Keratinocyte (primary cell): ENCODE measurements around the gene GDNF. TPM values are rescaled to one million over a fixed set of nuclear protein-coding genes. Genes with fewer than 3 reads are reported as not detected.

Experiments
- DNase-seq: peaks from one replicate; pipeline ENCODE4 v3.0.0-alpha.2; 2011; ENCODE audit warnings: low read depth, missing footprints, low spot score
- FAIRE-seq: peaks from 2 replicates; lab custom pipeline; 2011; peaks lifted over from hg19 to GRCh38; lab: Jason Lieb, UNC
- H2AFZ ChIP-seq: 2 replicates; pipeline ENCODE4 v1.6.0; 2012; ENCODE audit warnings: low read length, control low read depth, inconsistent platforms; ENCODE audit not compliant: control insufficient read depth
- H3K27ac ChIP-seq: 2 replicates; pipeline ENCODE4 v1.5.1; 2011; ENCODE audit warnings: low read length; ENCODE audit not compliant: control insufficient read depth, insufficient read depth
- H3K27me3 ChIP-seq: 3 replicates; pipeline ENCODE4 v1.6.0; 2011; ENCODE audit warnings: low read length; ENCODE audit not compliant: control insufficient read depth, insufficient read depth; ENCODE audit errors: extremely low read depth
- H3K36me3 ChIP-seq, 2 experiments: 2 replicates in 1 of 2; 3 replicates in 1 of 2; pipeline ENCODE4 v1.5.1; 2011; ENCODE audit warnings: low read length in 2 of 2, mild to moderate bottlenecking in 1 of 2; ENCODE audit not compliant: control insufficient read depth in 2 of 2, insufficient read depth in 2 of 2; ENCODE audit errors: extremely low read depth in 1 of 2
- H3K4me1 ChIP-seq: 3 replicates; pipeline ENCODE4 v1.5.1; 2011; ENCODE audit warnings: low read length; ENCODE audit not compliant: control insufficient read depth, insufficient read depth; ENCODE audit errors: extremely low read depth
- H3K4me2 ChIP-seq: 3 replicates; pipeline ENCODE4 v1.6.0; 2011; ENCODE audit warnings: low read depth, low read length; ENCODE audit not compliant: control insufficient read depth, insufficient read depth; ENCODE audit errors: extremely low read depth
- H3K4me3 ChIP-seq, 3 experiments: fragments of 200-600 bp in 1 of 3; sonication (generic) in 1 of 3; 2 replicates in 2 of 3; 3 replicates in 1 of 3; pipeline ENCODE4 v1.5.1; 2011 to 2016; ENCODE audit warnings: low read length in 3 of 3, mild to moderate bottlenecking in 3 of 3, control low read depth in 2 of 3, inconsistent platforms in 1 of 3, low read depth in 1 of 3, mixed read lengths in 1 of 3, mixed run types in 1 of 3, moderate library complexity in 1 of 3; ENCODE audit not compliant: control insufficient read depth in 2 of 3, insufficient read depth in 2 of 3; ENCODE audit errors: extremely low read depth in 1 of 3
- H3K79me2 ChIP-seq: 2 replicates; pipeline ENCODE4 v1.6.0; 2012; ENCODE audit warnings: low read length; ENCODE audit not compliant: control insufficient read depth, insufficient read depth
- H3K9ac ChIP-seq: 3 replicates; pipeline ENCODE4 v1.6.0; 2011; ENCODE audit warnings: low read length; ENCODE audit not compliant: control insufficient read depth, insufficient read depth; ENCODE audit errors: extremely low read depth
- H3K9me1 ChIP-seq: 3 replicates; pipeline ENCODE4 v1.6.0; 2011; ENCODE audit warnings: low read length; ENCODE audit not compliant: control insufficient read depth, insufficient read depth; ENCODE audit errors: extremely low read depth
- H3K9me3 ChIP-seq: 2 replicates; pipeline ENCODE4 v1.5.1; 2012; ENCODE audit warnings: low read depth, low read length; ENCODE audit not compliant: control insufficient read depth
- H4K20me1 ChIP-seq: 3 replicates; pipeline ENCODE4 v1.6.0; 2011; ENCODE audit warnings: low read length; ENCODE audit not compliant: control insufficient read depth, insufficient read depth; ENCODE audit errors: extremely low read depth
- EZH2 ChIP-seq: IDR thresholded peaks from one replicate; pipeline ENCODE4 v1.6.1; 2012; ENCODE audit warnings: inconsistent platforms, mild to moderate bottlenecking, low read length, moderate library complexity
- dilution Hi-C: fragments of 300-500 bp; cut with MboI; formaldehyde crosslinking; loops from one replicate; pipeline ENCODE4 v1.7.0; 2020; ENCODE audit warnings: low sequenced_read_pairs; ENCODE audit not compliant: extremely low pct_ligation_motif_present
- polyA plus RNA-seq, 5 experiments: library from polyadenylated mRNA; depleted of rRNA in 3 of 5; stranded (reverse) in 3 of 5; stranded (forward) in 1 of 5; unstranded in 1 of 5; fragments of >200 nt; gene quantifications; 1 replicate in 1 of 5; 2 replicates in 3 of 5; 3 replicates in 1 of 5; pipeline versions ENCODE4 v1.2.1 to v1.2.3, GENCODE V29; 2011 to 2012; ENCODE audit warnings: missing spikeins in 2 of 5, low read depth in 1 of 5, low replicate concordance in 1 of 5
- TF ChIP-seq, protein P1 (sequence below), 3 experiments: IDR thresholded peaks in 1 of 3; conservative IDR thresholded peaks in 1 of 3; optimal IDR thresholded peaks in 1 of 3; 2 replicates in 2 of 3; 3 replicates in 1 of 3; pipeline versions ENCODE3 to v1.5.1; 2011; ENCODE audit warnings: low read length in 3 of 3, mild to moderate bottlenecking in 3 of 3, moderate library complexity in 2 of 3, control low read depth in 1 of 3, inconsistent platforms in 1 of 3; ENCODE audit not compliant: insufficient read depth in 2 of 3; ENCODE audit errors: extremely low read depth in 1 of 3

GDNF gene
- polyA plus RNA-seq, 1 donor (not counting 4 experiments of a cell fraction or from before 2014, with no cell fraction given), result 2.4 TPM

DNA sequence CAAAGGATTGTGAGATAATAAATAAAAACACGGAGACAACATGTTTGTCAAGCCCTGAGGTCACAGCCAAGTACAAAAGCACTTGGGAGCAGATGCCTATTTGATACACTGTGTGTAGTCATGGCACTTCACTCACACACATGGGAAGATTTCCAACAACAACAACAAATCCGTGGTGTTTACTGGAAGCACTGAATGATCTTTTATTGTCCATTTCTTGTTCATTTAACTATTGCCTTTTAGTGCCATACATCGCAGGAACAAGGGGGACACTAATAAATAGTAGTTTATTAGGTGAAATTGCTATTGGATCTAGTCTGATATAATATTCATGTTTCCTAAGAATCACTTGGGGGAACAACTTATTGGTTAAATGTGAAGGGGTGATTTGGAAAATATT is 20.4 kb upstream of the GDNF start:
- dilution Hi-C loops, result no loop called here
- no peaks in the 10 kb centered on the region for H3K79me2 ChIP-seq
- no peak overlapping the region for H2AFZ ChIP-seq
- no peaks in the 10 kb centered on the region for H3K27me3 ChIP-seq
- H3K4me1 ChIP-seq, result no peaks in the 10 kb centered on the region
- H3K4me3 ChIP-seq, result no peak overlapping the region
- TF ChIP-seq, protein P1, sequence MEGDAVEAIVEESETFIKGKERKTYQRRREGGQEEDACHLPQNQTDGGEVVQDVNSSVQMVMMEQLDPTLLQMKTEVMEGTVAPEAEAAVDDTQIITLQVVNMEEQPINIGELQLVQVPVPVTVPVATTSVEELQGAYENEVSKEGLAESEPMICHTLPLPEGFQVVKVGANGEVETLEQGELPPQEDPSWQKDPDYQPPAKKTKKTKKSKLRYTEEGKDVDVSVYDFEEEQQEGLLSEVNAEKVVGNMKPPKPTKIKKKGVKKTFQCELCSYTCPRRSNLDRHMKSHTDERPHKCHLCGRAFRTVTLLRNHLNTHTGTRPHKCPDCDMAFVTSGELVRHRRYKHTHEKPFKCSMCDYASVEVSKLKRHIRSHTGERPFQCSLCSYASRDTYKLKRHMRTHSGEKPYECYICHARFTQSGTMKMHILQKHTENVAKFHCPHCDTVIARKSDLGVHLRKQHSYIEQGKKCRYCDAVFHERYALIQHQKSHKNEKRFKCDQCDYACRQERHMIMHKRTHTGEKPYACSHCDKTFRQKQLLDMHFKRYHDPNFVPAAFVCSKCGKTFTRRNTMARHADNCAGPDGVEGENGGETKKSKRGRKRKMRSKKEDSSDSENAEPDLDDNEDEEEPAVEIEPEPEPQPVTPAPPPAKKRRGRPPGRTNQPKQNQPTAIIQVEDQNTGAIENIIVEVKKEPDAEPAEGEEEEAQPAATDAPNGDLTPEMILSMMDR (optimal IDR thresholded peaks at IDR 0.05 in 1 of 3, IDR thresholded peaks at IDR 0.05 in 1 of 3, conservative IDR thresholded peaks at IDR 0.05 in 1 of 3; ENCODE audit: extremely low read depth in 1 of 3, insufficient read depth in 2 of 3, low read length in 3 of 3), result no peak
- no peak for TF ChIP-seq EZH2
- H3K4me2 ChIP-seq, result no peak overlapping the region
- no peaks in the 10 kb centered on the region for H3K9me3 ChIP-seq
- no peak for DNase-seq
- FAIRE-seq, result no peak
- H3K9me1 ChIP-seq, result no peaks in the 10 kb centered on the region
- no peak overlapping the region for H3K27ac ChIP-seq
- H4K20me1 ChIP-seq, result no peaks in the 10 kb centered on the region
- H3K36me3 ChIP-seq, result no peaks in the 10 kb centered on the region
- no peak overlapping the region for H3K9ac ChIP-seq

DNA sequence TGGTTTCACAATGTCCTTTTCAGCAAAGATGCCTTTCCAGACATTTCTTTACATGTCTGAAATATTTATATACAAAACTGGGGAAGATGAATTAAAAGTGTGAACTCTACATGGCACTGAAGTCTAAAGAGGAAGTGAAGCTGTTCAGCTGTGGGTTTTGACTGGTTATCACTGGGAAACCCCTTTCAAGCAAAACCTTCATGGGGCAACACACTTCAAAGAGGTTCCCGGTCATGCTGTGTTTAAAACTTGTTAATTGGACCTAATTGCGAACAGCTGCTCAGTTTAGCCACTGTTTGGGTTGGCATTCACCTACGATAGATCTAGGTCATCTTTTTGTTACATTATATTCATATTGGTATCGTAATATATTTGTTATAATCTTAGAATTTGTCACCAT is 20.0 kb upstream of the GDNF start:
- dilution Hi-C loops, result no loop called here
- H3K9ac ChIP-seq, result no peak overlapping the region
- no peaks in the 10 kb centered on the region for H3K79me2 ChIP-seq
- H3K4me3 ChIP-seq, result no peak overlapping the region
- no peak overlapping the region for H3K27ac ChIP-seq
- H3K4me2 ChIP-seq, result no peak overlapping the region
- no peaks in the 10 kb centered on the region for H4K20me1 ChIP-seq
- no peaks in the 10 kb centered on the region for H3K27me3 ChIP-seq
- H3K9me3 ChIP-seq, result no peaks in the 10 kb centered on the region
- no peaks in the 10 kb centered on the region for H3K36me3 ChIP-seq
- no peaks in the 10 kb centered on the region for H3K9me1 ChIP-seq
- TF ChIP-seq, protein P1 (optimal IDR thresholded peaks at IDR 0.05 in 1 of 3, IDR thresholded peaks at IDR 0.05 in 1 of 3, conservative IDR thresholded peaks at IDR 0.05 in 1 of 3; ENCODE audit: extremely low read depth in 1 of 3, insufficient read depth in 2 of 3, low read length in 3 of 3), result no peak
- no peak for TF ChIP-seq EZH2
- no peak overlapping the region for H2AFZ ChIP-seq
- no peaks in the 10 kb centered on the region for H3K4me1 ChIP-seq
- FAIRE-seq (no peak), DNase-seq (no peak)
